ENCODE data around the gene CPLX4.

DNA sequence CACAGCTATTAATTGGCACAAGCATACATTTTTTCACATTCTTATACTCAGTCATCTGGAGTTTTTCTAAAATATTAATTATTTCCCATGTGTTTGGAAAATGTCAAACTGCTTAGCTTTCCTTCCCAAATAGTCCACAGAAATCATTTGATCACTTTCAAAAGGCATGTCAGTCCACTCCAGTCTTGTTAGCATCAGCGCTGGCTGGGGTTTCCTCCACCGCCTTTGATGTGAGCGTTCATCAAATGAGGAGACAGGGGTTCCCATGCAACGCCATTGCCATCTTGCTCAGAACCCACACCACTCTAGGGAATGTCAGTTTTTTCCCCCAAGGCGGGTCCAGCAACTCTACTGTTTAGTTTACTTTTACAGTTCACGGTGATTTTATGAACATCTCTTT lies 32.1 kb downstream of the CPLX4 start:
- TF ChIP-seq, protein P1, sequence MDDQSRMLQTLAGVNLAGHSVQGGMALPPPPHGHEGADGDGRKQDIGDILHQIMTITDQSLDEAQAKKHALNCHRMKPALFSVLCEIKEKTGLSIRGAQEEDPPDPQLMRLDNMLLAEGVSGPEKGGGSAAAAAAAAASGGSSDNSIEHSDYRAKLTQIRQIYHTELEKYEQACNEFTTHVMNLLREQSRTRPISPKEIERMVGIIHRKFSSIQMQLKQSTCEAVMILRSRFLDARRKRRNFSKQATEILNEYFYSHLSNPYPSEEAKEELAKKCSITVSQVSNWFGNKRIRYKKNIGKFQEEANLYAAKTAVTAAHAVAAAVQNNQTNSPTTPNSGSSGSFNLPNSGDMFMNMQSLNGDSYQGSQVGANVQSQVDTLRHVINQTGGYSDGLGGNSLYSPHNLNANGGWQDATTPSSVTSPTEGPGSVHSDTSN (IDR thresholded peaks at IDR 0.05), result no peak
- no peak for TF ChIP-seq TCF12 (IDR thresholded peaks at IDR 0.05)
- no peak for TF ChIP-seq TAF1 (IDR thresholded peaks at IDR 0.05; ENCODE audit: borderline replicate concordance, low read depth, low read length)
- TF ChIP-seq SIN3A (IDR thresholded peaks at IDR 0.05; ENCODE audit: borderline replicate concordance, low read depth, low read length), result no peak
- TF ChIP-seq, protein P2, sequence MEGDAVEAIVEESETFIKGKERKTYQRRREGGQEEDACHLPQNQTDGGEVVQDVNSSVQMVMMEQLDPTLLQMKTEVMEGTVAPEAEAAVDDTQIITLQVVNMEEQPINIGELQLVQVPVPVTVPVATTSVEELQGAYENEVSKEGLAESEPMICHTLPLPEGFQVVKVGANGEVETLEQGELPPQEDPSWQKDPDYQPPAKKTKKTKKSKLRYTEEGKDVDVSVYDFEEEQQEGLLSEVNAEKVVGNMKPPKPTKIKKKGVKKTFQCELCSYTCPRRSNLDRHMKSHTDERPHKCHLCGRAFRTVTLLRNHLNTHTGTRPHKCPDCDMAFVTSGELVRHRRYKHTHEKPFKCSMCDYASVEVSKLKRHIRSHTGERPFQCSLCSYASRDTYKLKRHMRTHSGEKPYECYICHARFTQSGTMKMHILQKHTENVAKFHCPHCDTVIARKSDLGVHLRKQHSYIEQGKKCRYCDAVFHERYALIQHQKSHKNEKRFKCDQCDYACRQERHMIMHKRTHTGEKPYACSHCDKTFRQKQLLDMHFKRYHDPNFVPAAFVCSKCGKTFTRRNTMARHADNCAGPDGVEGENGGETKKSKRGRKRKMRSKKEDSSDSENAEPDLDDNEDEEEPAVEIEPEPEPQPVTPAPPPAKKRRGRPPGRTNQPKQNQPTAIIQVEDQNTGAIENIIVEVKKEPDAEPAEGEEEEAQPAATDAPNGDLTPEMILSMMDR (IDR thresholded peaks at IDR 0.05), result no peak
- no peak for TF ChIP-seq RXRA (IDR thresholded peaks at IDR 0.05; ENCODE audit: borderline replicate concordance, low read depth)
- TF ChIP-seq GABPA (IDR thresholded peaks at IDR 0.05; ENCODE audit: low read depth), result no peak

Measured in SK-N-SH (cell line).